H4 (cell line): ENCODE results near the gene CD5L. TPM values are rescaled to one million over a fixed set of nuclear protein-coding genes. Genes with fewer than 3 reads are reported as not detected.
A peak's percentile ranks its signal among the peaks of the same experiment; 100 is the strongest.

ENCODE experiments used
- DNase-seq: peaks from one replicate; pipeline ENCODE4 v3.0.0-alpha.2; 2015; ENCODE audit warnings: low spot score
- total RNA-seq: library from RNA; depleted of rRNA; stranded (reverse); fragments of >200 nt; shearing (Covaris generic); gene quantifications from 2 replicates; pipeline ENCODE4 v1.2.3, GENCODE V29; 2014; rRNA removed

Gene CD5L
- not detected in 2 replicates for total RNA-seq

GRCh38 chr1:157841708-157842107 lies at the start of gene CD5L:
Gene CD5L (minus strand): TSS chr1:157841808. CDS start chr1:157841701, 107 bp downstream.
- DNase-seq = no peak

GRCh38 chr1:157882580-157882979 lies 41.0 kb upstream of the CD5L start:
- no peak for DNase-seq

GRCh38 chr1:157880621-157881020 lies 39.0 kb upstream of the CD5L start:
- no peak for DNase-seq

DNA sequence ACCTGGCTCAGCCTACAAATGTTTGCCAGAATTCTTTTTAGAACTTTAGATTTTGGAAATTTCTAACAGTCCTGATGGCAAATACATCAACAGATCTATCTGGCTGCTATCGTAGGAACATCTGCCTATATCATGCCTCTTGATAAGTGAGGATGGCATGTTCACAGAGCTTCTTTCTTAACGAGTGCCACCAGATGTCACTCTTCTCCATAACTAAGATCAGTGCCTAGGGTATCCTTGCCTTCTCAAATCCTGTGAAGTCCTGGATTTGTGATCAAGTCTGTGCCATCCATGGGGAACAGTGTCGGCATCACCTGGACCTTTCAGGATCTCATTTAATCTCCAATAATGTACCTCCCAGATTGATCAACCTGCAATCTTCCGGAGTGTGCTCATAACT lies 36.5 kb upstream of the CD5L start:
- peak; percentile 4 for DNase-seq

DNA sequence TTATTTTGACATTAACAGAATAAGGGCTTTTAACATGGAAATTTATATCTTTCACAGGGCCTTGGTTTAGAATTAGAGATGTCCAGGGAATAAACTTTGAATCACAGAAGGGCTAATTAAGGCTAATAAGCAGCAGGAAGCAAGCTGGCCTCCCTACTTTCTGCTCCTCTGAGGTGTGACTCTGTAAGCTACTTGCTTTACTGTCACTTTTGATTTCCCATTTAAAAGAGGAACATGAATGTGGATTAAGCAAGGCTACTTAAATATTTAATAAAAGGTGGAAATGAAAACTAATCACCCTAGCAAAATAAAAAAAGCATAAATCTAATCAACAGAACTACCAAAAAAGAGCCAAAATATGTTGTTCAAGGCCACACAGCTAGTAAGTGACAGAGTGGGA lies 28.9 kb upstream of the CD5L start:
- no peak for DNase-seq

GRCh38 chr1:157868654-157869053 lies 27.0 kb upstream of the CD5L start:
- DNase-seq = no peak

GRCh38 chr1:157862114-157863070 lies 20.8 kb upstream of the CD5L start:
- no peak for DNase-seq

DNA sequence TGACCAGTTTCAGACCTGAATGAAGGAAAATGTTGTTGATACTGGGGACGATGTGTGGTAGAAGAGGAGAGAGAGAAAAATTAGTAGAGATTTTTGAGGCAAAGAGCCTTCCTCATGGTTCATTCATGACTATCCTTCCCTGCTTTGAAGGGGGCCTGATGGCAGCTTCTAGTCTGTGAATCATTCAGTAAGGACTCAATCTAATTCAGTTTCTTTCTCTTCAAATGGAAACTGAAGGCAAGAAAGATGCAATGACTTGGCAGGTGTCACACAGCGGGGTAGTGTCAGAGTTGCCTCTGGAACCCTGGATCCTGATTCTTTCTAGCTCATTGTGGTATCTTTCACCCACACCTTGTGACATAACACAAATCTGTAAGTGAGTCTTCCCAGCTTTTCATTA lies 14.9 kb upstream of the CD5L start:
- DNase-seq = no peak

- no peak for DNase-seq
Measured at GRCh38 chr1:157852476-157852875, 10.9 kb upstream of the CD5L start.

DNA sequence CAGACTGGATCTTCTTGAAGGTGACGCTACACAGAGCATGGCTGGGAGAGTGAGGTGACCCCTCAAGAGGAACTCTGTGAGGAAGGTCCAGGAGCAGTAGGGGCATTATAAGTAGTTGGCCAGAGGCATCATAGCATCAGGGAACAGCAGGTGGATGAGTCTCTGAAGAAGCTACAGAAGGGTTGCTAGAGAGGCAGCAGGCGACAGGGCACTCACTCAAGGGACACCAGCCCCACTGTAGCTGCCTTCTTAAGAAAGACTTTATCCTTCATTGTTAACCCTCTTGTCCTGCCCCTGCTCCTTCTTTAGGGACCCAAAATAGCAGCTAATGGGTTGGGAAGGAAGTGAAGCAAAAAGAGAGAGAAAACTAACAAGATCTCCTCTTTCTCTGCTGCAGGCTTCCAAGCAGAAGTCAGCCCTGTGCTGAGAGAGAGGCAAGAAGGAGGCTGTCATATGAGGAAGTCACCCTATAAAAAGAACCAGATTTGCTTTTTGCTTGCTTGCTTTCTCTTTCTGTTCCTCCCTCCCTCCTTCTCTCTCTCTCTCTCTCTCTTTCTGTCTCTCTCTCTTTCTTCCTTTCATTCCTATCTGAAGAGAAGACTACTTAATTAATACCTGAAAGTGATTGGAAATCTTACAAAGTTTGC lies 7.7 kb upstream of the CD5L start:
- DNase-seq = no peak

DNA sequence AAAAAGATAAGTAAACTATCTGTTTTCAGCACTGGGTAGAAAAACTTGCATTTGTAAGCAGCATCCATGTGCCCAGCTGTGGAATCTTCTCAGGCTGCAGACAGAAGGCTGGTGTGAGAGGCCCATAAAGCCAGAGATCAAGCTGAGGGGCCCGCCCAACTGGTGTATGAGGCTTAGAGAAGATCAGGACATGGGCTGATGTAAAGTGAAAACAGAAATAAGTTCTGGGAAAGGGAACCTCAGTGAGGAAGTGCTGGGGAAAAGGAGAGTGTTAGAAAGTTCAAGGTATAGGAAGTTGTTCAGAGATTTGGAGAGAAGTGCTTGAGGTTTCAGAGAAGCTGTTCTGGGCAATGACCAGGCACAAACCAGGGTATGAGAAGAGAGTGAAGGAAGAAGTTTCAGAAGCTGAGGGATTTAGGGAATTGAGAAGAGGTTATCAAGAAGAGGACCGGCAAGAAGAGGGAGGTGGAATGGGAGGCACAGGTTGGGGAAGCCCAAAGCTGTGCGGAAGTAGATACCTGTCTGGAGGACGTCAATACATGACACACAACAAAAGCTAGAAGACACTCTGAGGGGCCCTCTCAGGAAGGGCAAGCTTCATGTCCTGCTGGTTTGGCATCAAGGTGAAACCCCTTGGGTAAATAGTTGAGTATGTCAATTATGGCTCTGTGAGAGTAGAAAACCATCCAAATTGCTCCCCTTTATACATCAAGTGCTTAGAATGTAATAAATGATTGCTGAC lies 2.7 kb upstream of the CD5L start:
- DNase-seq = no peak

DNA sequence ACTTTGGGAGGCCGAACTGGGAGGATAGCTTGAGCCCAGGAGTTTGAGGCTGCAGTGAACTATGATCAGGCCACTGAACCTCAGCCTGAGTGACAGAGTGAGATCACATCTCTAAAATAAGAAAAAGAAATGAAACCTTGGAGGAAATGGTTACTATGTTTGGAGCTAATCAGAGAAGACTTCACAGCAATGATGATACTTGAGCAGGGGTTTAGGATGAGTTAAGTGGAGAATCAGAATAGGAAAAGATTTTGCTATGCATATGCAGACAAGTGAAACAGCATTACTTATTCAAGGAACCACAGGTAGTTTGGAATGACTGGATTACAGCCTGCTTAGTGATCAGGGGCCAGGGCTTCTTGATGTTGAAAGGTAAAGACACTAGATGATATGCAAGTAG lies 1.3 kb upstream of the CD5L start:
- DNase-seq = no peak

- no peak for DNase-seq
Measured at GRCh38 chr1:157838966-157839365, 2.6 kb downstream of the CD5L start.

- no peak for DNase-seq
Measured at GRCh38 chr1:157834430-157834829, 7.2 kb downstream of the CD5L start.

- no peak for DNase-seq
Measured at GRCh38 chr1:157833145-157833544, 8.5 kb downstream of the CD5L start.

DNA sequence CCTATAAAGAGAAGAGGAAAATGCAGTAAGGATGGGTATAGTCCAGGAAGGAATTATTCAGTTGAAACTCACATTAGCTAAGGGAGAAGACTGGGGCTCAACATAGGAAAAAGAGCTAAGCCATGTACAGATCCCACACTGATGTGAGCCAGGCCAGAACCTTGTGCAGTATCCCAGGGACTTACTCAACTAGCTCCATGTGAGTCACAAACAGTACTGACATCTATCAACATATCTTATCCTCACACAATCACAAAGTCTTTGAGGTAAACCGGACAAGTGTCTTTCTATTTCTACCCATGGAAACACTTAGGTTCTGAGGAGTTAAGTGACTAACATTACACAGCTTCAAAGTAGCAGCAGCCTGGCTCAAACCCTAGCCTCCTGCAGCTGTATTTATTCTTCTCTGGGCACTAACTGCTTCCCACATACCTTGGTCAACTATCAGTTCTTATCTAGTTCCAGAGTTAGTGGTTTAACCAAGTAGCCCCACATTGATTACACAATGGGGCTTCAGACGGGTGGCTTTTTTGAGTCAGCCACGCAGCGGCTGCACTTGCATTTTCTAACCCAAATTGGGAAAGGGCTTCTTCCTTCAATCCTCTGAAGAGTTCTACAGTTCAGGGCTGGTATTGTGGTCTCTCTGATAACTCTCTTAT lies 9.5 kb downstream of the CD5L start:
- DNase-seq = no peak

- no peak for DNase-seq
Measured at GRCh38 chr1:157830887-157831286, 10.7 kb downstream of the CD5L start.

DNA sequence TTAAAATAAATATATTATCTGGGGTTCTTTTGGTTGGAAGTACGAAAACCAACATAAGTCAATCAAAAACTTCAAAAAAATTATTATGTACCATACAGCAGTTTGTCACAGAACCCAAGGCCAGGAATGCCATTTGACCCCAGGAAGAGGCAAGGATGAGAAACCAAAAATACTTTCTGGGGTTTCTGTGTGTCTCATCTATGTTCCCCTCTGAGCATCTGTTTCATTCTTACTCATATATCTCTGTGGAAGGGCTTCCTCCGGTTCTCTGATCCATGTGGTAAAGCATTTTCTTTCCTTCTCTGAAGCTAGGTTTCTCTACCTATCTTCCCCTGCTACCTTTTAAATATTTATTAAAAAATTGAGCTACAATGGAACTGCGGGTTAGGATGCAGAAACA lies 11.9 kb downstream of the CD5L start:
- DNase-seq = no peak

DNA sequence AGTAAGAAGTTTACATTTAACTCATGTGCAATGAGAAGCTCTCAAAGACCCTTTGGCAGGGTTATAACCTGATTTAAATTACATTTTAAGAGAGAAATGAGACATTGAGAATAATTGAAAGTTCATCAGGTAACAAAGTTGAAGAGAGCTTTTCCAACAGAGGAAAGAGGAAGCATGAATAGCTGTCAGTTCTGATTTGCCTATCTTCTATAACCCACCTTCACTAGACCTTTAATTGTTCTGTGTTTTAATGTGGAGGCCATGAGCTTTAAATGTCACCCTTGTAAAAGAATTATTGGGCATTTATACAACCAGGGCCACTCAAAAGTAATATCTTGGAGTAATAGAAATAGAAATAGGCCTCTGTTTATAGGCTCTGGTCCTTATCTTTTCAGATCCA lies 12.4 kb downstream of the CD5L start:
- DNase-seq = no peak

DNA sequence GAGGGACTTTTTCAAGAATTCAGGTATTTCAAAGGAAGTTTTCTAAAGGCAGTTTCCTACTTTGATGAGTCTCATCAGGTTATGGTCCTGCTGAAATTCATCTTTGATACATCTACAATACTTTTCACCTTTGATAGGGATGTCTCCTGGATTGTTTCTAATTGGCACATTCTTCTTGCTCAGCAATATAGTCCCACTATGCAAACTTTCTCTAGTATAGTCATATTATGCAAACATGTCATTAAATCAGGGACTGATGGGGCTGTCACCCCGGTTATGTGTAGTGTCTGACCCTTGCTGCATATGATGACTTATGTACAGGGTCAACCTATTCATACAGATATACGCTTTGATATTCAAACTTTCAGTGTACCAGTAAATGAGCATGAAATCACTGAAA lies 21.3 kb downstream of the CD5L start:
- DNase-seq = no peak

GRCh38 chr1:157819896-157820295 lies 21.7 kb downstream of the CD5L start, which contains the start of gene FCRL1:
Gene FCRL1 (minus strand): TSS chr1:157820120. CDS start chr1:157820037, 83 bp downstream.
- DNase-seq = no peak

DNA sequence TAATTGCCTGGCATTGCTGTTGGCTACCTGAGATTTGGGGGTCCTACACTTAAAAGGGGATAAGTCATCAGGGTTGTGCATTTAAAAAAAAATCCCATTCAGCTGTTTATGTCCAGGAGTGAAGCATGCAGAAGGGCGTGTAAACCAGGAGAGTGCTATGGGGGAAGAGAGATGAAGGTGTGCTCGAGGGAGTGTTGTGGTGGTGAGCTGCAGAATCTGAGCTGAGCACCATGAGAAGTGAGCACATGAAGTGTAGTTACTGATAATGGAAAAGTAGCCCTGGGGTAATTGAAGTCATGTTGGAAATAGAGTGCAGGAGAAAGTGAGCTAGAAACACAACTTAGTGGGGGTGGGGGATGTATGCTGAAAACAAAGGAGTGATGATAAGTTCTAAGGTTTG lies 22.4 kb downstream of the CD5L start:
- no peak for DNase-seq
